ENCODE measurements around the gene NRAP.

DNA sequence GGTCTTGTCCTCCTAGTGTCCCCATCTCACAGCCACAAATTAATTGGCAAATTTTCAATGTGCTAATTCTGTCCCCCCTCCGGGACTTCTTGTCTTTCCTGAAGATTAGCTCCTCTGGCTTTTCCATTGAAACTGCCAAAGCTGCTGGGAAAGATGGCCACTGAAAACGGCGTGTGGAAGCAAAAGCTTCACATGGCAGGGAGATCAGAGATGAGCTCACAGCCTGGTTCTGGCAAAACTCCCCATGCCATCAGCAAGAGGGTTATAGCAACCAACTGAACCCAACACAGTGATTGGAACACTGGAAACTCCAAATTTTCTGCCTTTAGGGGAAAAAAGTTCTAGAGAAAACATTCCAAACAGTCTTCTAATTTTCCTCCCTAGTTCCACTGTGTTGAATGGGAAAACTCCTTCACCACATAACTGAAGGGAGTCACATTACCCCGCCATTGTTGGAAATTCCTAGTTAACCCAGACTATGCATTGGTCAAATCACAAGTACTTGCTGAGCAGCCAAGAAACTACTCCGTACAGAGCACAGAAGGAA, 37.0 kb downstream of the NRAP start:
- TF ChIP-seq, protein P1, sequence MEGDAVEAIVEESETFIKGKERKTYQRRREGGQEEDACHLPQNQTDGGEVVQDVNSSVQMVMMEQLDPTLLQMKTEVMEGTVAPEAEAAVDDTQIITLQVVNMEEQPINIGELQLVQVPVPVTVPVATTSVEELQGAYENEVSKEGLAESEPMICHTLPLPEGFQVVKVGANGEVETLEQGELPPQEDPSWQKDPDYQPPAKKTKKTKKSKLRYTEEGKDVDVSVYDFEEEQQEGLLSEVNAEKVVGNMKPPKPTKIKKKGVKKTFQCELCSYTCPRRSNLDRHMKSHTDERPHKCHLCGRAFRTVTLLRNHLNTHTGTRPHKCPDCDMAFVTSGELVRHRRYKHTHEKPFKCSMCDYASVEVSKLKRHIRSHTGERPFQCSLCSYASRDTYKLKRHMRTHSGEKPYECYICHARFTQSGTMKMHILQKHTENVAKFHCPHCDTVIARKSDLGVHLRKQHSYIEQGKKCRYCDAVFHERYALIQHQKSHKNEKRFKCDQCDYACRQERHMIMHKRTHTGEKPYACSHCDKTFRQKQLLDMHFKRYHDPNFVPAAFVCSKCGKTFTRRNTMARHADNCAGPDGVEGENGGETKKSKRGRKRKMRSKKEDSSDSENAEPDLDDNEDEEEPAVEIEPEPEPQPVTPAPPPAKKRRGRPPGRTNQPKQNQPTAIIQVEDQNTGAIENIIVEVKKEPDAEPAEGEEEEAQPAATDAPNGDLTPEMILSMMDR (conservative IDR thresholded peaks at IDR 0.05) = no peak
- TF ChIP-seq EZH2 (IDR thresholded peaks at IDR 0.05; ENCODE audit: low read depth) = no peak
